NCI-H748 (cell line): ENCODE results near the gene LZTS2.

Experiments
- DNase-seq: peaks from one replicate; lab custom pipeline; 2025; ENCODE audit not compliant: unreplicated experiment; lab: John Stamatoyannopoulos, UW

LZTS2 gene

GRCh38 chr10:101050208-101051069 is 50.8 kb downstream of the LZTS2 start:
- DNase-seq, result peak; percentile 86

GRCh38 chr10:101052285-101052684 is 52.7 kb downstream of the LZTS2 start:
- no peak for DNase-seq

GRCh38 chr10:101053516-101053915 is 53.9 kb downstream of the LZTS2 start:
- DNase-seq, result no peak

- no peak for DNase-seq
These were observed 54.7 kb downstream of the LZTS2 start for GRCh38 chr10:101054351-101054750.

- DNase-seq, result no peak
These were observed 55.3 kb downstream of the LZTS2 start for GRCh38 chr10:101054876-101055275.

- DNase-seq, result no peak
These were observed 55.8 kb downstream of the LZTS2 start for GRCh38 chr10:101055411-101055810.

- DNase-seq, result no peak
These were observed 57.0 kb downstream of the LZTS2 start for GRCh38 chr10:101056365-101057151.
